Chondrocyte (in vitro differentiated cells): Measurements from ENCODE around the gene HLA-F. TPM values are rescaled to one million over a fixed set of nuclear protein-coding genes. Genes with fewer than 3 reads are reported as not detected.
A peak's percentile ranks its signal among the peaks of the same experiment; 100 is the strongest.

Source experiments
- DNase-seq: peaks from one replicate; pipeline ENCODE4 v3.0.0; 2021; ENCODE audit warnings: mixed read lengths, low spot score
- H3K27ac Mint-ChIP-seq: one replicate; pipeline ENCODE4 v1.8.0; 2021; ENCODE audit warnings: mild to moderate bottlenecking, moderate library complexity, mixed read lengths; ENCODE audit not compliant: unreplicated experiment
- H3K27me3 Mint-ChIP-seq: 2 replicates; pipeline ENCODE4 v1.8.0; 2021; ENCODE audit warnings: low read depth, mixed read lengths
- H3K36me3 Mint-ChIP-seq: 2 replicates; pipeline ENCODE4 v1.8.0; 2021; ENCODE audit warnings: low read depth, mixed read lengths
- H3K4me1 Mint-ChIP-seq: 2 replicates; pipeline ENCODE4 v1.8.0; 2021; ENCODE audit warnings: low read depth, mild to moderate bottlenecking, mixed read lengths
- H3K4me3 Mint-ChIP-seq: one replicate; pipeline ENCODE4 v1.8.0; 2021; ENCODE audit warnings: mild to moderate bottlenecking, moderate library complexity, mixed read lengths; ENCODE audit not compliant: unreplicated experiment
- H3K9me3 Mint-ChIP-seq: 2 replicates; pipeline ENCODE4 v1.8.0; 2021; ENCODE audit warnings: low read depth, mixed read lengths
- total RNA-seq: library from RNA; stranded (reverse); gene quantifications from 3 replicates; pipeline ENCODE4 v1.2.1, GENCODE V29; 2021
- TF ChIP-seq, protein P1 (sequence below): fragments of 200-600 bp; sonication (generic); IDR thresholded peaks from 2 replicates; pipeline ENCODE4 v1.5.0; 2021; ENCODE audit warnings: antibody characterized with exemption, mild to moderate bottlenecking, moderate library complexity

Gene HLA-F
- total RNA-seq, 1 donor from 2014 or later, result 6.6 TPM

DNA sequence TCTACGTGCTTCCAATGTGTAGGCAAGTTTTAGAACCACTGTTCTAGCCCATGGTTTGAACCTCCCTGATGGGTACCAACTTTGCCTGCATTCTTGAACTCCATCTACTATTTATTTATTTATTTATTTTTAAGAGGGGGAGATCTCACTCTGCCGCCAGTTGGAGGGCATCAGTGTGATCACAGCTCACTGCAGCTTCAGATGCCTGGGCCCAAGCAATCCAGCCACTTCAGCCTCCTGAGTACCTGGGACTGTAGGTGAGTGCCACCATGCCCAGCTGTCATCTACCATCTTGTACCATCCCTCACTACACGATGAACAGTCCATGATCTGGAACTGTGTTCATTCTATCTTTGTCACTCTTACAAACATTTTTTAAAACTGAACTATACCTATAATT is 28.2 kb downstream of the HLA-F start:
- peaks cover 8% of the 10 kb centered on the region for H3K27me3 Mint-ChIP-seq
- H3K4me3 Mint-ChIP-seq, result no peak overlapping the region
- peaks cover 37% of the 10 kb centered on the region for H3K4me1 Mint-ChIP-seq
- TF ChIP-seq, protein P1, sequence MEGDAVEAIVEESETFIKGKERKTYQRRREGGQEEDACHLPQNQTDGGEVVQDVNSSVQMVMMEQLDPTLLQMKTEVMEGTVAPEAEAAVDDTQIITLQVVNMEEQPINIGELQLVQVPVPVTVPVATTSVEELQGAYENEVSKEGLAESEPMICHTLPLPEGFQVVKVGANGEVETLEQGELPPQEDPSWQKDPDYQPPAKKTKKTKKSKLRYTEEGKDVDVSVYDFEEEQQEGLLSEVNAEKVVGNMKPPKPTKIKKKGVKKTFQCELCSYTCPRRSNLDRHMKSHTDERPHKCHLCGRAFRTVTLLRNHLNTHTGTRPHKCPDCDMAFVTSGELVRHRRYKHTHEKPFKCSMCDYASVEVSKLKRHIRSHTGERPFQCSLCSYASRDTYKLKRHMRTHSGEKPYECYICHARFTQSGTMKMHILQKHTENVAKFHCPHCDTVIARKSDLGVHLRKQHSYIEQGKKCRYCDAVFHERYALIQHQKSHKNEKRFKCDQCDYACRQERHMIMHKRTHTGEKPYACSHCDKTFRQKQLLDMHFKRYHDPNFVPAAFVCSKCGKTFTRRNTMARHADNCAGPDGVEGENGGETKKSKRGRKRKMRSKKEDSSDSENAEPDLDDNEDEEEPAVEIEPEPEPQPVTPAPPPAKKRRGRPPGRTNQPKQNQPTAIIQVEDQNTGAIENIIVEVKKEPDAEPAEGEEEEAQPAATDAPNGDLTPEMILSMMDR, result no peak
- no peak for DNase-seq
- no peaks in the 10 kb centered on the region for H3K36me3 Mint-ChIP-seq
- no peak overlapping the region for H3K27ac Mint-ChIP-seq
- H3K9me3 Mint-ChIP-seq, result no peaks in the 10 kb centered on the region

DNA sequence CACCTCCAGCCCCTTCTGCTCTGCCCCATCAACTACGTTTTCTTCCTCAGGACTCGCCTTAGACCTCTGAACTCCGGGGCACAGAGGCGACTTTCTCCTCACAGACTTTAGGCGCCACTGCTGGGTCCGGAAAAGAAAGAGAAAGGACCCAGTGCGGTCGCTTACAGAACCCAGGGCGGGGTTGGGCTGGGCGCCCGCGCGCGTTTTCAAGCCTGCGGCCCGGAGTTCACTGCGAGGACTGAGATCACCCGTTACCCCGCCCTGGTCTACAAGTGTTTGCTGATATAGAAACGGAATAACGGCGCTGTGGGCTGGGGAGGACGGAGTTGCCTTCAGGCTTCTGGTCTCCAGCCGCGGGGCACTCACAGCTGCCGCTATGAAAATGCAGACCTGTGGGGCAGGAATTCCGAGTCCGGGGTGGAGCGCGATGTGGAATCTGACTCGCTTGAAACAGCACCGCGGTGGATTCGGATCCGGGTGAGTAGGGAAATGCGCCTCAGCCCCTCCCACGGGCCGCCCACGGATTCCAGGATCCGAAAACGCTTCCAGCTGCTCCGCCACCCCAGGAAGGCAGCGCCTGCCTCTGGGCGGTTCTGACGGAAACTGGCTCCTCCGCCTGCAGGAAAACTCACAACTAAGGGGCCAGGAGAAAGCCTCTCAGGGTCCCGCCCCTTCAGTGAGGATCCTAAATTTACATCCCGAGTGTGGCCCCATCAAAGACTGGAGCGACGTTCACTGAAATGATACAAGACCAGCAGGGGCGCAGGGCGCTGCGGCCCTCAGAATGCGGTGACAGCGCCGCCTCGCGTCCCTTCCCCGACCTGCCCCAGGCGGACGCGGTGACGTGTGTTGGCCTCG is 29.4 kb downstream of the HLA-F start:
- Mint-ChIP-seq H3K9me3 (no peaks in the 10 kb centered on the region), H3K36me3 (peaks cover 3% of the 10 kb centered on the region), H3K4me1 (peaks cover 36% of the 10 kb centered on the region), H3K27ac (peak overlapping the region; percentile 91), H3K27me3 (peaks cover 14% of the 10 kb centered on the region), H3K4me3 (peak overlapping the region; percentile 94)
- TF ChIP-seq, protein P1, result peak; percentile 98
- no peak for DNase-seq

DNA sequence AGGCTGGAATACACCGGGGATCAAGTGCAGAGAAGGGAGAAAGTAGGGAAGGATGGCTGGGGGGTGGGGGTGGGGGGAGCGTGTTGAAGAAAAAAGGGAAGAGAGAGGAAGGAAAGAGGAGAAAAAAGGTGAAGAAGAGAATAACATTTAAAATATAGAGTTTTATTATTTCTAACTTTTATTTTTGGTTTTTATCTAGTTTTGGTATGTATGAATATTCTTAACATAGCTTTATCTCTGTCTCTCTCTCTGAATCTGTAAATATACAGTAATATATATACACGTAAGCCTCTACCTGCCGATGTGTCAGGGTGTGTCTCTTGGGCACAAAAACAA is 30.0 kb downstream of the HLA-F start:
- TF ChIP-seq, protein P1, result peak; percentile 61

DNA sequence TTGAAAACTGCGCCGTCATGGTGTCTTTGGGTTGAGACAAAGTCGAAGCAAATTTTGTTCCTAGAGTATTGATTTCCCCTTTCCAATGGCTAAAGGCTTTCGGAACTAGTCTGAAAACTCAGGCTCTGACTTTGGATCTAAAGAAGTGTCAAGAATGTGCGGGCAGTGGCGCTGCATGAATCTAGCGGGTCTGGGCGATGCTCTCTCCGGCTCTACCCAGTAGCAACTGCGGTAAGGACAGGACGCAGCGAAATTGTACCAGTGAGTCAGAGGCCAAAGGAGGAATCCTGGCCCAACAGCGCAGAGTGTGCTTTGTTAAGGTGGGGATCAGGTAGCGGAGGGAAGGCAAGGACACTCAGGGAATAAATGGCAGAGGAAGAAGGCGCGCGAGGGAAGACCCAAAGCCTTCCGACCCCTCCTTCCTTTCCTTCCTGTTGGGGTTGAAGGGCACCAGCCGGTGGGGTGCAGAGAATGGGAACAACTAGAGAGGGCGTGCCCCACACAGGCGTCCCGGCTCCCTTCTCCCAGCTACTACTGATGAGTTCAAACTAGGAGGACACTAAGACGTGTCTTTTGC is 32.1 kb downstream of the HLA-F start:
- DNase-seq, result no peak
- Mint-ChIP-seq H3K27me3 (peaks cover 14% of the 10 kb centered on the region), H3K36me3 (peaks cover 3% of the 10 kb centered on the region), H3K4me1 (peaks cover 26% of the 10 kb centered on the region), H3K4me3 (no peak overlapping the region), H3K9me3 (no peaks in the 10 kb centered on the region), H3K27ac (no peak overlapping the region)
- TF ChIP-seq, protein P1, result no peak

More for the DNA sequence above, 30.0 kb downstream of the HLA-F start:
- Mint-ChIP-seq H3K9me3 (no peaks in the 10 kb centered on the region), H3K27me3 (peaks cover 14% of the 10 kb centered on the region), H3K27ac (peak overlapping the region; percentile 91), H3K4me1 (peaks cover 30% of the 10 kb centered on the region), H3K4me3 (peak overlapping the region; percentile 94), H3K36me3 (peaks cover 3% of the 10 kb centered on the region)
- no peak for DNase-seq

DNA sequence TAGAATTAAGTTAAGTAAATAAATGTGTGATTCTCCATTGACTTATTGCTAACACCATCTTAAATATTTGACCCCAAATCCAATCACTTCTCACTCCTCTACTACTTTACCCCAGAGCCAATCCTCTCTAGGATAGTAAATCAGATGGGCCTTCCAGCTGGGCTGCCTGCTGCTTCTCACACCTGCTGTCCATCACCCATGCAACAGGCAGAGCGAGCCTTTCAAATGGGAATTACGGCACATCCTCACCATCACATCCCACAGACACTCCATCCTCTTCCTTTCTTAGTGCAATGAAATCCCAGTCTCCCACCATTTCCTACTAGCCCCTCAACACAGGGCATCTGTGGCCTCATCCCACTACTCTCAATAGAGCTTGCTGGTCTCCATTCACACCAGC is 34.0 kb downstream of the HLA-F start:
- H3K27ac Mint-ChIP-seq, result no peak overlapping the region
- TF ChIP-seq, protein P1, result no peak
- H3K27me3 Mint-ChIP-seq, result peaks cover 14% of the 10 kb centered on the region
- no peak overlapping the region for H3K4me3 Mint-ChIP-seq
- DNase-seq, result no peak
- no peaks in the 10 kb centered on the region for H3K9me3 Mint-ChIP-seq
- H3K4me1 Mint-ChIP-seq, result peaks cover 20% of the 10 kb centered on the region
- H3K36me3 Mint-ChIP-seq, result peaks cover 3% of the 10 kb centered on the region
